HEK293 (cell line): ENCODE data around the gene CPNE4.

Experiments used
- CTCF ChIA-PET: fragments of 350-600 bp; formaldehyde crosslinking; extraction: SDS; loops from one replicate; lab custom pipeline; 2021; ENCODE audit warnings: antibody characterized with exemption; lab: Yijun Ruan, JAX
- POLR2A ChIA-PET: fragments of 300-600 bp; formaldehyde crosslinking; extraction: SDS; loops from one replicate; lab custom pipeline; 2020; ENCODE audit warnings: antibody characterized with exemption, inconsistent platforms; lab: Yijun Ruan, JAX
- H3K27ac ChIP-seq: fragments of 200-500 bp; sonication (Bioruptor generic); 2 replicates; pipeline ENCODE4 v1.5.1; 2014; ENCODE audit warnings: low read depth, low read length, control low read depth, inconsistent platforms; ENCODE audit errors: extremely low read depth
- H3K36me3 ChIP-seq, 2 experiments: fragments of 200-500 bp in 1 of 2; sonication (Bioruptor generic) in 1 of 2; 1 replicate in 1 of 2; 2 replicates in 1 of 2; pipeline ENCODE4 v1.5.1; 2014 to 2017; ENCODE audit warnings: inconsistent platforms in 2 of 2, low read length in 2 of 2; ENCODE audit not compliant: control insufficient read depth in 2 of 2, insufficient read depth in 1 of 2
- H3K4me1 ChIP-seq: fragments of 200-500 bp; sonication (Bioruptor generic); 2 replicates; pipeline ENCODE4 v1.5.1; 2014; ENCODE audit warnings: mild to moderate bottlenecking, low read length, inconsistent platforms; ENCODE audit not compliant: control insufficient read depth, insufficient read depth
- H3K4me3 ChIP-seq: 2 replicates; pipeline ENCODE4 v1.5.1; 2011; ENCODE audit warnings: low read depth, mild to moderate bottlenecking, control low read depth, low read length, moderate library complexity
- H3K9me3 ChIP-seq: fragments of 200-500 bp; sonication (Bioruptor generic); 2 replicates; pipeline ENCODE4 v1.5.1; 2014; ENCODE audit warnings: low read depth, low read length, inconsistent platforms; ENCODE audit not compliant: control insufficient read depth, insufficient read depth
- KLF9 ChIP-seq: fragments of 450-650 bp; formaldehyde crosslinking; IDR thresholded peaks from 2 replicates; pipeline ENCODE4 v1.5.1; 2016; ENCODE audit warnings: missing biosample characterization, missing genetic modification characterization, low read depth
- RBAK ChIP-seq: fragments of 450-650 bp; formaldehyde crosslinking; IDR thresholded peaks from 2 replicates; pipeline ENCODE4 v1.5.1; 2016; ENCODE audit warnings: missing biosample characterization, missing genetic modification characterization
- REPIN1 ChIP-seq: fragments of 450-650 bp; formaldehyde crosslinking; IDR thresholded peaks from 2 replicates; pipeline ENCODE4 v1.5.1; 2017; ENCODE audit warnings: missing biosample characterization, missing genetic modification characterization, low read depth
- ZBTB48 ChIP-seq: fragments of 450-650 bp; formaldehyde crosslinking; IDR thresholded peaks from 2 replicates; pipeline ENCODE4 v1.5.1; 2016; ENCODE audit warnings: missing biosample characterization, missing genetic modification characterization
- ZEB2 ChIP-seq: fragments of 450-650 bp; formaldehyde crosslinking; IDR thresholded peaks from 2 replicates; pipeline ENCODE4 v1.5.1; 2016; ENCODE audit warnings: missing biosample characterization, missing genetic modification characterization
- ZFP37 ChIP-seq: fragments of 450-650 bp; formaldehyde crosslinking; IDR thresholded peaks from 2 replicates; pipeline ENCODE4 v1.5.1; 2016; ENCODE audit warnings: missing biosample characterization, missing genetic modification characterization
- ZFP41 ChIP-seq: fragments of 450-650 bp; formaldehyde crosslinking; IDR thresholded peaks from 2 replicates; pipeline ENCODE4 v1.5.1; 2016; ENCODE audit warnings: missing biosample characterization, missing genetic modification characterization, borderline replicate concordance
- ZFP69B ChIP-seq: fragments of 450-650 bp; formaldehyde crosslinking; IDR thresholded peaks from 2 replicates; pipeline ENCODE4 v1.5.1; 2016; ENCODE audit warnings: missing biosample characterization, missing genetic modification characterization
- ZNF112 ChIP-seq: fragments of 450-650 bp; formaldehyde crosslinking; IDR thresholded peaks from 2 replicates; pipeline ENCODE4 v1.5.0; 2017; ENCODE audit warnings: missing biosample characterization, missing genetic modification characterization
- ZNF121 ChIP-seq: fragments of 450-650 bp; formaldehyde crosslinking; IDR thresholded peaks from 2 replicates; pipeline ENCODE4 v1.5.1; 2016; ENCODE audit warnings: missing biosample characterization, missing genetic modification characterization
- ZNF184 ChIP-seq: fragments of 450-650 bp; IDR thresholded peaks from 2 replicates; pipeline ENCODE4 v1.5.1; 2018; ENCODE audit warnings: missing biosample characterization, mild to moderate bottlenecking, missing genetic modification characterization
- ZNF433 ChIP-seq: fragments of 450-650 bp; formaldehyde crosslinking; IDR thresholded peaks from 2 replicates; pipeline ENCODE4 v1.5.1; 2016; ENCODE audit warnings: missing biosample characterization, missing genetic modification characterization, low read depth
- ZNF510 ChIP-seq: fragments of 450-650 bp; formaldehyde crosslinking; IDR thresholded peaks from 2 replicates; pipeline ENCODE4 v1.5.1; 2018; ENCODE audit warnings: mild to moderate bottlenecking, missing genetic modification characterization, missing biosample characterization; ENCODE audit not compliant: insufficient replicate concordance
- ZNF558 ChIP-seq: fragments of 450-650 bp; formaldehyde crosslinking; IDR thresholded peaks from 2 replicates; pipeline ENCODE4 v1.5.1; 2016; ENCODE audit warnings: missing biosample characterization, missing genetic modification characterization
- ZNF677 ChIP-seq: fragments of 450-650 bp; IDR thresholded peaks from 2 replicates; pipeline ENCODE4 v1.5.0; 2018; ENCODE audit warnings: missing biosample characterization, mild to moderate bottlenecking, missing genetic modification characterization, moderate library complexity
- ZNF791 ChIP-seq: fragments of 450-650 bp; formaldehyde crosslinking; IDR thresholded peaks from 2 replicates; pipeline ENCODE4 v1.5.1; 2016; ENCODE audit warnings: missing biosample characterization, missing genetic modification characterization
- ZSCAN30 ChIP-seq: fragments of 450-650 bp; IDR thresholded peaks from 2 replicates; pipeline ENCODE4 v1.5.1; 2018; ENCODE audit warnings: missing biosample characterization, mild to moderate bottlenecking, missing genetic modification characterization, moderate library complexity
- TF ChIP-seq, protein P1 (sequence below): fragments of 450-650 bp; formaldehyde crosslinking; IDR thresholded peaks from 2 replicates; pipeline ENCODE4 v1.5.1; 2016; ENCODE audit warnings: missing biosample characterization, missing genetic modification characterization
- TF ChIP-seq, protein P2 (sequence below): fragments of 450-650 bp; formaldehyde crosslinking; IDR thresholded peaks from 2 replicates; pipeline ENCODE4 v1.5.1; 2016; ENCODE audit warnings: missing biosample characterization, missing genetic modification characterization
- TF ChIP-seq, protein P3 (sequence below): fragments of 450-650 bp; formaldehyde crosslinking; IDR thresholded peaks from 2 replicates; pipeline ENCODE4 v1.5.1; 2016; ENCODE audit warnings: missing biosample characterization, missing genetic modification characterization, borderline replicate concordance
- TF ChIP-seq, protein P4 (sequence below): fragments of 450-650 bp; formaldehyde crosslinking; IDR thresholded peaks from 2 replicates; pipeline ENCODE4 v1.5.1; 2016; ENCODE audit warnings: missing biosample characterization, missing genetic modification characterization, low read depth
- TF ChIP-seq, protein P5 (sequence below): fragments of 450-650 bp; formaldehyde crosslinking; conservative IDR thresholded peaks from 2 replicates; pipeline ENCODE4 v1.5.1; 2016; ENCODE audit warnings: low read depth, missing biosample characterization, missing genetic modification characterization

The CPNE4 gene

DNA sequence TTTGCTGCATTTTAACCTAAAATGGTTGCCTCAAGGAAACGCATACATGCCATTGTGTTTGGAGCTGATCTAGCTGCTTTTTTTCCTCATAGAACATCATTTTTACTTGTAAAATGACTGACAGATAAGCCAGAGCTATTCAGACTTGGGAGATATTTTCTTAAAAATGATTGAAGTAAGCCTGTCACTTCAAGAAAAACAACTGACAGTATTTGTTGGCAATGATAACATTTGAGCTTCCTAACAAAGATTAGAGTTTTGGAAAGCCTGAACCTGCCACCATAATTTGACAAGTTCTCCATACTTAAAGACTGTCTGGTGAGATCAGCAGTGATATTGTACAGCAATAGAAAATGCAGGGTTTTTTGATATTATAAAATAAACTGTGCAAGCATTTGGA is 504.4 kb downstream of the CPNE4 start:
- POLR2A ChIA-PET = no interaction called here
- Histone ChIP-seq H3K27ac (no peak overlapping the region), H3K9me3 (no peaks in the 10 kb centered on the region), H3K4me1 (no peaks in the 10 kb centered on the region), H3K4me3 (no peak overlapping the region), H3K36me3 (no peaks in the 10 kb centered on the region)
- CTCF ChIA-PET = interaction anchor here (0.8 kb wide), 1 partner anchor 505 kb away, joined by 3 read pairs; the partner anchor contains the start of gene CPNE4
- TF ChIP-seq, protein P1, sequence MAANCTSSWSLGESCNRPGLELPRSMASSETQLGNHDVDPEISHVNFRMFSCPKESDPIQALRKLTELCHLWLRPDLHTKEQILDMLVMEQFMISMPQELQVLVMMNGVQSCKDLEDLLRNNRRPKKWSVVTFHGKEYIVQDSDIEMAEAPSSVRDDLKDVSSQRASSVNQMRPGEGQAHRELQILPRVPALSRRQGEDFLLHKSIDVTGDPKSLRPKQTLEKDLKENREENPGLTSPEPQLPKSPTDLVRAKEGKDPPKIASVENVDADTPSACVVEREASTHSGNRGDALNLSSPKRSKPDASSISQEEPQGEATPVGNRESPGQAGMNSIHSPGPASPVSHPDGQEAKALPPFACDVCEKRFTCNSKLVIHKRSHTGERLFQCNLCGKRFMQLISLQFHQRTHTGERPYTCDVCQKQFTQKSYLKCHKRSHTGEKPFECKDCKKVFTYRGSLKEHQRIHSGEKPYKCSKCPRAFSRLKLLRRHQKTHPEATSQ (tag by site-specific recombination) = no peak
- no peak for TF ChIP-seq ZBTB48 (tag by site-specific recombination)

DNA sequence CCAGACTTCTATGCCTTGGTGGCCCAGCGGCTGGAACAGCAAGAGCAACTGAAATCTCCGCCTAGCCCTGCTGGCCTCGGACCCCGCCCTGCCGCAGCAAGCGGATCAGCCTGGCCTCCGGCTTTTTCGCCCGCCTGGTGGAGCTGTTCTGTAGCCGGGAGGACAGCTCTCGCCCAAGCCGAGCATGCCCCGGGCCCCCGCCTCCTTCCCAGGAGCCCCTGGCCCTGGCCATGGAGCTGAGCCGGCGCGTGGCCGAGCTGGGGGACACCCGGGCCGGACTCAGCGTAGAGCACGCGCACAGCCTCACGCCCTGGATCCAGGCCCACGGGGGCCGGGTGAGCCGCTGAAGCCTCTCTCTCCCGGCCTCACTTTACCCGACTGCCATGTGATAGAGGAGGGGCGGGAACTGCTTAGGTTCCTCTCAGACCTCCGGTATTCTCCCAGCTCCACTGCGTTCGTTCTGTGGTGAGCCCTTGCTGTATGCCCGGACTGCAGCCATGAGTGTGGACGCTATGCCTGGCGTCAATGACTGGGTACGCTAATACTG is 507.9 kb downstream of the CPNE4 start:
- no peak overlapping the region for H3K4me3 ChIP-seq
- POLR2A ChIA-PET = no interaction called here
- no peak overlapping the region for H3K27ac ChIP-seq
- H3K4me1 ChIP-seq = no peaks in the 10 kb centered on the region
- H3K9me3 ChIP-seq = no peaks in the 10 kb centered on the region
- no peaks in the 10 kb centered on the region for H3K36me3 ChIP-seq
- CTCF ChIA-PET = interaction anchor here (0.6 to 1.4 kb wide), 2 partner anchors 9 to 239 kb away, joined by 4 to 5 read pairs; no protein-coding TSS in a partner anchor
- TF ChIP-seq, protein P2, sequence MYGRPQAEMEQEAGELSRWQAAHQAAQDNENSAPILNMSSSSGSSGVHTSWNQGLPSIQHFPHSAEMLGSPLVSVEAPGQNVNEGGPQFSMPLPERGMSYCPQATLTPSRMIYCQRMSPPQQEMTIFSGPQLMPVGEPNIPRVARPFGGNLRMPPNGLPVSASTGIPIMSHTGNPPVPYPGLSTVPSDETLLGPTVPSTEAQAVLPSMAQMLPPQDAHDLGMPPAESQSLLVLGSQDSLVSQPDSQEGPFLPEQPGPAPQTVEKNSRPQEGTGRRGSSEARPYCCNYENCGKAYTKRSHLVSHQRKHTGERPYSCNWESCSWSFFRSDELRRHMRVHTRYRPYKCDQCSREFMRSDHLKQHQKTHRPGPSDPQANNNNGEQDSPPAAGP (tag by site-specific recombination) = no peak
- no peak for TF ChIP-seq ZFP69B (tag by site-specific recombination)
- no peak for TF ChIP-seq ZFP41 (tag by site-specific recombination)
- TF ChIP-seq REPIN1 (tag by site-specific recombination) = no peak
- TF ChIP-seq ZNF112 (tag by site-specific recombination) = no peak
- no peak for TF ChIP-seq ZNF433 (tag by site-specific recombination)
- no peak for TF ChIP-seq KLF9
- no peak for TF ChIP-seq ZFP37 (tag by site-specific recombination)
- TF ChIP-seq, protein P3, sequence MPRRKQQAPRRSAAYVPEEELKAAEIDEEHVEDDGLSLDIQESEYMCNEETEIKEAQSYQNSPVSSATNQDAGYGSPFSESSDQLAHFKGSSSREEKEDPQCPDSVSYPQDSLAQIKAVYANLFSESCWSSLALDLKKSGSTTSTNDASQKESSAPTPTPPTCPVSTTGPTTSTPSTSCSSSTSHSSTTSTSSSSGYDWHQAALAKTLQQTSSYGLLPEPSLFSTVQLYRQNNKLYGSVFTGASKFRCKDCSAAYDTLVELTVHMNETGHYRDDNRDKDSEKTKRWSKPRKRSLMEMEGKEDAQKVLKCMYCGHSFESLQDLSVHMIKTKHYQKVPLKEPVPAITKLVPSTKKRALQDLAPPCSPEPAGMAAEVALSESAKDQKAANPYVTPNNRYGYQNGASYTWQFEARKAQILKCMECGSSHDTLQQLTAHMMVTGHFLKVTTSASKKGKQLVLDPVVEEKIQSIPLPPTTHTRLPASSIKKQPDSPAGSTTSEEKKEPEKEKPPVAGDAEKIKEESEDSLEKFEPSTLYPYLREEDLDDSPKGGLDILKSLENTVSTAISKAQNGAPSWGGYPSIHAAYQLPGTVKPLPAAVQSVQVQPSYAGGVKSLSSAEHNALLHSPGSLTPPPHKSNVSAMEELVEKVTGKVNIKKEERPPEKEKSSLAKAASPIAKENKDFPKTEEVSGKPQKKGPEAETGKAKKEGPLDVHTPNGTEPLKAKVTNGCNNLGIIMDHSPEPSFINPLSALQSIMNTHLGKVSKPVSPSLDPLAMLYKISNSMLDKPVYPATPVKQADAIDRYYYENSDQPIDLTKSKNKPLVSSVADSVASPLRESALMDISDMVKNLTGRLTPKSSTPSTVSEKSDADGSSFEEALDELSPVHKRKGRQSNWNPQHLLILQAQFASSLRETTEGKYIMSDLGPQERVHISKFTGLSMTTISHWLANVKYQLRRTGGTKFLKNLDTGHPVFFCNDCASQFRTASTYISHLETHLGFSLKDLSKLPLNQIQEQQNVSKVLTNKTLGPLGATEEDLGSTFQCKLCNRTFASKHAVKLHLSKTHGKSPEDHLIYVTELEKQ (tag by site-specific recombination) = no peak
- TF ChIP-seq ZEB2 (tag by site-specific recombination) = no peak
- TF ChIP-seq ZSCAN30 (tag by site-specific recombination) = no peak
- no peak for TF ChIP-seq ZNF121 (tag by site-specific recombination)
- TF ChIP-seq, protein P4, sequence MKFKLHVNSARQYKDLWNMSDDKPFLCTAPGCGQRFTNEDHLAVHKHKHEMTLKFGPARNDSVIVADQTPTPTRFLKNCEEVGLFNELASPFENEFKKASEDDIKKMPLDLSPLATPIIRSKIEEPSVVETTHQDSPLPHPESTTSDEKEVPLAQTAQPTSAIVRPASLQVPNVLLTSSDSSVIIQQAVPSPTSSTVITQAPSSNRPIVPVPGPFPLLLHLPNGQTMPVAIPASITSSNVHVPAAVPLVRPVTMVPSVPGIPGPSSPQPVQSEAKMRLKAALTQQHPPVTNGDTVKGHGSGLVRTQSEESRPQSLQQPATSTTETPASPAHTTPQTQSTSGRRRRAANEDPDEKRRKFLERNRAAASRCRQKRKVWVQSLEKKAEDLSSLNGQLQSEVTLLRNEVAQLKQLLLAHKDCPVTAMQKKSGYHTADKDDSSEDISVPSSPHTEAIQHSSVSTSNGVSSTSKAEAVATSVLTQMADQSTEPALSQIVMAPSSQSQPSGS = no peak
- TF ChIP-seq, protein P5, sequence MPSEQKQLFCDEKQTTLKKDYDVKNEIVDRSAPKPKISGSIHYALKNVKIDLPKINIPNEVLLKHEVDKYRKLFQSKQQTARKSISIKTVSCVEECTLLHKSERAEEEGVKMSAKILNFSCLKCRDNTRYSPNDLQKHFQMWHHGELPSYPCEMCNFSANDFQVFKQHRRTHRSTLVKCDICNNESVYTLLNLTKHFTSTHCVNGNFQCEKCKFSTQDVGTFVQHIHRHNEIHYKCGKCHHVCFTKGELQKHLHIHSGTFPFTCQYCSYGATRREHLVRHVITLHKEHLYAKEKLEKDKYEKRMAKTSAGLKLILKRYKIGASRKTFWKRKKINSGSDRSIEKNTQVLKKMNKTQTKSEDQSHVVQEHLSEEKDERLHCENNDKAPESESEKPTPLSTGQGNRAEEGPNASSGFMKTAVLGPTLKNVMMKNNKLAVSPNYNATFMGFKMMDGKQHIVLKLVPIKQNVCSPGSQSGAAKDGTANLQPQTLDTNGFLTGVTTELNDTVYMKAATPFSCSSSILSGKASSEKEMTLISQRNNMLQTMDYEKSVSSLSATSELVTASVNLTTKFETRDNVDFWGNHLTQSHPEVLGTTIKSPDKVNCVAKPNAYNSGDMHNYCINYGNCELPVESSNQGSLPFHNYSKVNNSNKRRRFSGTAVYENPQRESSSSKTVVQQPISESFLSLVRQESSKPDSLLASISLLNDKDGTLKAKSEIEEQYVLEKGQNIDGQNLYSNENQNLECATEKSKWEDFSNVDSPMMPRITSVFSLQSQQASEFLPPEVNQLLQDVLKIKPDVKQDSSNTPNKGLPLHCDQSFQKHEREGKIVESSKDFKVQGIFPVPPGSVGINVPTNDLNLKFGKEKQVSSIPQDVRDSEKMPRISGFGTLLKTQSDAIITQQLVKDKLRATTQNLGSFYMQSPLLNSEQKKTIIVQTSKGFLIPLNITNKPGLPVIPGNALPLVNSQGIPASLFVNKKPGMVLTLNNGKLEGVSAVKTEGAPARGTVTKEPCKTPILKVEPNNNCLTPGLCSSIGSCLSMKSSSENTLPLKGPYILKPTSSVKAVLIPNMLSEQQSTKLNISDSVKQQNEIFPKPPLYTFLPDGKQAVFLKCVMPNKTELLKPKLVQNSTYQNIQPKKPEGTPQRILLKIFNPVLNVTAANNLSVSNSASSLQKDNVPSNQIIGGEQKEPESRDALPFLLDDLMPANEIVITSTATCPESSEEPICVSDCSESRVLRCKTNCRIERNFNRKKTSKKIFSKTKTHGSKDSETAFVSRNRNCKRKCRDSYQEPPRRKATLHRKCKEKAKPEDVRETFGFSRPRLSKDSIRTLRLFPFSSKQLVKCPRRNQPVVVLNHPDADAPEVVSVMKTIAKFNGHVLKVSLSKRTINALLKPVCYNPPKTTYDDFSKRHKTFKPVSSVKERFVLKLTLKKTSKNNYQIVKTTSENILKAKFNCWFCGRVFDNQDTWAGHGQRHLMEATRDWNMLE (tag by site-specific recombination) = no peak
- no peak for TF ChIP-seq ZNF791 (tag by site-specific recombination)
- TF ChIP-seq ZNF677 (tag by site-specific recombination) = no peak
- no peak for TF ChIP-seq ZNF558 (tag by site-specific recombination)
- no peak for TF ChIP-seq ZNF510 (tag by site-specific recombination)
- no peak for TF ChIP-seq ZNF184 (tag by site-specific recombination)
- TF ChIP-seq RBAK (tag by site-specific recombination) = no peak
